ENCODE results near the gene PHF19.
A peak's percentile ranks its signal among the peaks of the same experiment; 100 is the strongest.

The PHF19 gene

DNA sequence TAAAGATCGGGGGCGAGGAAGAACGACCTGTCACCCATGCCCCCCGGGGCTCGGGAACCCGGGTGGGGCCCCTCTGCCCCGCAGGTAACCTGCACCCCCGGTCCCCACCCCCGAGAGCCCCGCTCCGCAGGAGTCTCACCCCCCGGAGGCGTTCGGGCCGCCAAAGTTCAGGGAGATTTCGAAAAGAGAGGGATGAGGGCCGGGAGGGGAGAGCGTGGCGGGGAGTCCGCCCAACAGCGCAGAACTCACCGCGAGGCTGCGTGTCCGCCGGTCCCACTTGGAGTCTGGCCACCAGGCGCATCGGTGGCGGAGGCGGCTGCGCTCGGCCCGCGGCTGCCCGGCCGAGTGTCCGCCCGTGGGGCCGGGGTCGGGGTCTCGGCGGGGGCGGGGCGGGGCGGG, at the start of gene PHF19:
PHF19 (minus strand) TSS at position 347 of the 399 bp plus-strand sequence. CDS start 2,447 bp downstream, outside the sequence.
- peak within 1 kb of the TSS; percentile 68 for H3K27ac ChIP-seq
- TF ChIP-seq, protein P1, sequence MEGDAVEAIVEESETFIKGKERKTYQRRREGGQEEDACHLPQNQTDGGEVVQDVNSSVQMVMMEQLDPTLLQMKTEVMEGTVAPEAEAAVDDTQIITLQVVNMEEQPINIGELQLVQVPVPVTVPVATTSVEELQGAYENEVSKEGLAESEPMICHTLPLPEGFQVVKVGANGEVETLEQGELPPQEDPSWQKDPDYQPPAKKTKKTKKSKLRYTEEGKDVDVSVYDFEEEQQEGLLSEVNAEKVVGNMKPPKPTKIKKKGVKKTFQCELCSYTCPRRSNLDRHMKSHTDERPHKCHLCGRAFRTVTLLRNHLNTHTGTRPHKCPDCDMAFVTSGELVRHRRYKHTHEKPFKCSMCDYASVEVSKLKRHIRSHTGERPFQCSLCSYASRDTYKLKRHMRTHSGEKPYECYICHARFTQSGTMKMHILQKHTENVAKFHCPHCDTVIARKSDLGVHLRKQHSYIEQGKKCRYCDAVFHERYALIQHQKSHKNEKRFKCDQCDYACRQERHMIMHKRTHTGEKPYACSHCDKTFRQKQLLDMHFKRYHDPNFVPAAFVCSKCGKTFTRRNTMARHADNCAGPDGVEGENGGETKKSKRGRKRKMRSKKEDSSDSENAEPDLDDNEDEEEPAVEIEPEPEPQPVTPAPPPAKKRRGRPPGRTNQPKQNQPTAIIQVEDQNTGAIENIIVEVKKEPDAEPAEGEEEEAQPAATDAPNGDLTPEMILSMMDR (conservative IDR thresholded peaks at IDR 0.05) = no peak
- TF ChIP-seq ZFX (IDR thresholded peaks at IDR 0.05) = no peak

DNA sequence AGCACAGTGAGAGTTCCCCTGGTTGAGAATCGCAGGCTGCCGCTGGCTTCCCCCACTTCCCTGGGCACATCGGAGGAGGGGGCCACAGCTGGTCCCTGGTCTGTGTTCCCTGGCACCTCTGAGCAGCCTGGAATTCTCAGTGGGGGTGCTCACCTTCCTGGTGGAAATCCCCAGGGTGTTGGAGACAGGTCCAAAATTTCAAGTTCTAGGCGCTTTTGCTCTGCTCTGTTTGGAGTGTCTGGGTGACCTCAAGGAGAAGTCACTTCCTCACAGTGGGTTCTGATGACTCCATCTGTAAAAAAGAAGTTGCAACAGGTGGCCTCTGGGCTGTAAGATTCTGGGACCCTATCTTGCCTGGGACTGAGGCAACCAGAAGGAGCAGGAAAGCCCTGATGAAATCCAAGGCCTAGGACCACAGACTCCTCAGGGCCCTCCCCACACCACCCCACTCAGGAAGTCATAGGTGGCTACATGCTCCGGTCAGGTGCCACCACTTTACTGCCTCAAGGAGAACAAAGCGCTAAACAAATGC, 49.5 kb upstream of the PHF19 start, which contains the start of gene TRAF1:
TRAF1 (minus strand) TSS at position 400 of the 532 bp plus-strand sequence. CDS start 721 bp downstream, outside the sequence.
- H3K27ac ChIP-seq = no peak within 1 kb of the TSS
- no peak for TF ChIP-seq ZFX (IDR thresholded peaks at IDR 0.05)
- TF ChIP-seq, protein P1 (conservative IDR thresholded peaks at IDR 0.05) = no peak

DNA sequence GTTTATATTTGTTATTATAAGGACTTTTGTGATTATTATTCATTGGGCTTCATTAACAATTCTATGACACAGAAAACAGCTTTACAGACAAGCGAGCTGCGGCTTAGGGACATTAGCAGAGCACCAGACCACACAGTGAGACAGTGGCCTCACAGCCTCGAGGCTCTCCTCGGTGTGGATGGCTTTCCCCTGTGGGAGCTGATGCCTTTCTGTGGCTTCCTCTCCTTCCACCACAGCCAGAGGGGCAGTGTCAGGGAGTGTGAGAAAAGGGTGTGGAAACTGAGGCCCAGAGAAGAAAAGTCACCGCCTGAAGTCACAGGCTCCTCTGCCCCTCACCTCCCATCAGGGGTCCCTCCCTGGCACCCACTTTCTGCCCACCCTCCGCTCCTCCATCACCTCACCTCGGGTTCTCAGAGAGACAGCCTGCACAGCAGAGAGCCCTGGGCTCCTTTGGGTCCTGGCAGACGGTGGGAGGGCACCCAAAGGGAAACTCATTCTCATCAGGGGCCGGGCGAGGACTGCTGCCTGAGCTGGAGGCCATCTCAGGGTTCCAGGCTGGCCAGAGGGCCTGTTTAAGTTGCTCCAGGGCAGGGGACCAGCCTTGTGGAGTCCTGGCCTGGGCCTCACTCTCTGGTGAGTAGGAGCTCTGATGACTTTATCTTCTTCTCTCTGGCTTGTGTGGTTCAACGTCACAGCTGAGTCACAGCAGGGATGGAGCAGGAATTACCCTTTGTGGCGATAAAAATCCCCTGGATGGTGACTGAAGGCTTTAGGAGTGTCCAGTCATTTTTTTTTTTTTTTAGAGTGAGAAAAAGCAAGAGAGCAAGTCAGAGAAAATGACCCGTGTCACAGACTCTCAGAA, 48.8 kb upstream of the PHF19 start:
- no peak overlapping the region for H3K27ac ChIP-seq
- no peak for TF ChIP-seq ZFX (IDR thresholded peaks at IDR 0.05)
- TF ChIP-seq, protein P1 (conservative IDR thresholded peaks at IDR 0.05) = no peak

DNA sequence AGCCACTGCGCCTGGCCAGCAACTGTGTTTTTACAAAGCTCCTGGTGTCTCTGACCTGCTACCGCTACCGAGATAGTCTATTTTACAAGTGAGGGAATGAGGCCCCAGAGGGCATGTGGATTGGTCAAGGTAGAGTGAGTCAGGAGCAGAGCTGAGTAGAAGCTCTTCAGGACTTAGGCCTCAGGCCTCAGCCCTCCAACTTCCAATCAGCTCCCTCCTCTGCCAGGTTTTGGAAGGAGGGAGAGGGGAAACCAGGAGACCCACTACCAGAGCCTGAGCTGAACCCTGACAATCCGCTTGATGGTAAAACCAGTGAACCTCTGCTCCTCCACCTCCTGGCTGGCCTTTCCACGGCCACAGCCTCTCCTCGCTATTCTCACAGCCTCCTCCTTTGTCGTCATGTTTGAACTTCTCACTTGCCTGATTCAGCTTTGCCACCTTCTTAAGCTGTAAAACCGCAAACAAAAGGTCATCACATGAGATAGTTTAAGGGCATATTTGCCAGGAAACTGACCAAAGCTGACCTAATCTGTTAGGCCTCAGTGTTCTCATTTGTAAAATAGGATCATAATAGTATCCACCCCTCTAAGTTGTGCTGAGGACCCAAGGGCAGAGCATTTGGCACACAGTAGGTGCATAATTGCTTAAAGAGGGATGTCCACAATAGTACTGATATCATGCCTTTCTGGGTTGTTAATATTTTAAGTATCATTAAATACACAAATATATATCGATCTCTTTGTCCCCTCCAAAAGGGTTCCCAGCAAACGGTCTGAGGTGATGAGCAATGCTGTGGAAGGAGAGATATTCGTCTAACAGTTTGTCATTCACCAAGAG, 47.9 kb upstream of the PHF19 start:
- no peak for TF ChIP-seq ZFX (IDR thresholded peaks at IDR 0.05)
- TF ChIP-seq, protein P1 (conservative IDR thresholded peaks at IDR 0.05) = no peak
- no peak overlapping the region for H3K27ac ChIP-seq

DNA sequence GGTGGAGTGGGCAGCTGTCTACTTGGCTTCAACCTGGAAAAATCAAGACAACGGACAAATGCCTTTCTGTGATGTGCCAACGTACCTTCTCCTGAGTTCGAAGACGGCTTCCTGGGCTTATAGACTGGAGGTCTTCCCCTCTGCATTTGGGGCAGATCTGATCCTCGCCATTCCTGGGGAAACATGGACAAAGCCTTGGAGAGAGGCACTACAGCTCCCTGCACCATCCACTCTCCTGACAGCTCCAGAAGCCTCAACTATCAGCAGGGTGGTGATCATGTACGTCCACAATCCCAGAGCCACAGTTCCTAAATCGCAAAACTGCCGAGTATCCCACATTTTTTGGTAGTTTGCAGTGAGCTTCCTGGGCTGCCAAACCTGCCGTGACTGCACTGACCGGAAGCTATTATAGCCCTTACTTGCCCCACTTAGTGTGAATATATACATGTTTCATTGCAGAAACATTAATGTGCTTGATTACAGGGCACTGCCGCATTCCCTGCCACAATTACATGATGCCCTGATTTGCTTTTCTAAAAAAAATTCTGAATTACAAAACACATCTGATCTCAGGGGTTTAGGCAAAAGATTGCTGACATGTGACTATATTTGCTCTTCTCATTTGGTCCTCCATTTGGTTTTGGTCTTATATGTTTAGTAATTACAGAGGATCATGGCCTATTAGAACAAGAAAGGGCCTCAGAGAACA, 46.8 kb upstream of the PHF19 start:
- TF ChIP-seq ZFX (IDR thresholded peaks at IDR 0.05) = no peak
- TF ChIP-seq, protein P1 (conservative IDR thresholded peaks at IDR 0.05) = no peak
- H3K27ac ChIP-seq = no peak overlapping the region

DNA sequence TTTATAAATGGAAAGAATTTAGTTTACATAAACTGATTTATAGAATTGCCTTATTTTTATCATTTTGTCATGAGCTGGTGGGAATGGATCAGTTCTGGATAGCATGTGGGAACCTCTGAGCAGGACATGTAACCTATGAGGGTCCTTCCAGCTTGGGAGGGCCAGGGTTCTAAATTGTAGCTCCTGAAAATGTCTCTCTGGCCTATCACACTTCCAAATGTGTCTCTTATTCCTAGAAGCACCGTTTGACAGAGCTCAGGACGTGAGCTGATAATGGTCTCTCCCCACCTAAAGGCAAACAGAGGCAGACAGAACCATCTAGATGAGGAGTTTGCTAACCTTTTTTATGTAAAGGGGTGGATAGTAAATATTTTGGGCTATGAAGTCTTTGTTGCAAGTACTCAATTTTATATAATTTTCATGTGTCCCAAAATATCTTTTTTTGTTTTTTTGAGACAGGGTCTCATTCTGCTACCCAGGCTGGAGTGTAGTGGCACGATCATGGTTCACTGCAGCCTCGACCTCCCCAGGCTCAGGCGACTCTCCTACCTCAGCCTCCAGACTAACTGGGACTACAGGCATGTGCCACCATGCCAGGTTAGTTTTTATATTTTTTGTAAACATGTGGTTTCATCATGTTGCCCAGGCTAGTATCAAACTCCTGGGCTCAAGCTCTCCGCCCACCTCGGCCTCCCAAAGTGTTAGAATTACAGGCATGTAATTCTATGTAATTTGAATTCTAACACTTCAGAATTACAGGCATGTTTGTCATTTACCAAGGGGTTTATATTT, 45.6 kb upstream of the PHF19 start:
- no peak for TF ChIP-seq ZFX (IDR thresholded peaks at IDR 0.05)
- TF ChIP-seq, protein P1 (conservative IDR thresholded peaks at IDR 0.05) = no peak
- no peak overlapping the region for H3K27ac ChIP-seq
